HCT116 (cell line): ENCODE data around the gene SRI. TPM values are rescaled to one million over a fixed set of nuclear protein-coding genes. Genes with fewer than 3 reads are reported as not detected.
"Not testable (repeated sequence)": the region's sequence is repeated elsewhere in the genome, so short reads cannot be mapped to it uniquely, and the experiment has no call there.

Experiments
- ATAC-seq: fragments of 200-7000 bp; cut with Tn5 transposase; 2 replicates; pipeline ENCODE4 v1.9.1; 2020; ENCODE audit warnings: mild to moderate bottlenecking, moderate library complexity
- BruUV-seq: library from RNA; stranded (reverse); fragments of 400-500 nt; replicated peaks from 2 replicates; lab custom pipeline; 2021; lab: Mats Ljungman, UMichigan
- CTCF ChIA-PET: fragments of 300-600 bp; sonication (Branson Sonifier 250); formaldehyde crosslinking; loops from one replicate; lab custom pipeline; 2021; ENCODE audit warnings: antibody characterized with exemption; lab: Charles Lee
- POLR2A ChIA-PET: fragments of 300-600, 350-600 bp; sonication (Branson Sonifier 250); formaldehyde crosslinking; loops from one replicate; lab custom pipeline; 2021; ENCODE audit warnings: antibody characterized with exemption; lab: Charles Lee
- RAD21 ChIA-PET, 2 experiments: fragments of 300-600 bp; sonication (Branson Sonifier 250); formaldehyde crosslinking; loops; one replicate each; lab custom pipeline; 2023; ENCODE audit warnings: low total read pairs in 2 of 2; ENCODE audit not compliant: uncharacterized antibody in 2 of 2, unreplicated experiment in 2 of 2, low non-redundant PET in 1 of 2; lab: Charles Lee
- DNase-seq: peaks from one replicate; pipeline ENCODE4 v3.0.0-alpha.2; 2010; ENCODE audit warnings: low read depth, low spot score
- H2AFZ ChIP-seq: fragments of 200-600 bp; shearing (Covaris generic), sonication (generic); 2 replicates; pipeline ENCODE4 v1.6.1; 2017; ENCODE audit warnings: low read depth, mixed run types, mixed read lengths, antibody characterized with exemption, low read length; ENCODE audit not compliant: poor library complexity, severe bottlenecking
- H3K27ac ChIP-seq: 2 replicates; pipeline ENCODE4 v1.5.1; 2012; ENCODE audit warnings: low read depth, low read length
- H3K27me3 ChIP-seq: fragments of 200-600 bp; sonication (generic); 2 replicates; pipeline ENCODE4 v1.6.1; 2016; ENCODE audit warnings: mixed run types, low read length, mixed read lengths; ENCODE audit not compliant: insufficient read depth
- H3K36me3 ChIP-seq, 2 experiments: fragments of 200-500 bp in 1 of 2; fragments of 200-600 bp in 1 of 2; sonication (Bioruptor generic) in 1 of 2; sonication (generic) in 1 of 2; 2 replicates each; pipeline versions ENCODE4 v1.5.1 to v1.6.1; 2014 to 2016; ENCODE audit warnings: low read length in 2 of 2, inconsistent platforms in 1 of 2, mixed read lengths in 1 of 2, mixed run types in 1 of 2; ENCODE audit not compliant: insufficient read depth in 2 of 2, control insufficient read depth in 1 of 2
- H3K4me1 ChIP-seq, 2 experiments: fragments of 200-600 bp in 1 of 2; sonication (generic) in 1 of 2; 2 replicates each; pipeline versions ENCODE4 v1.5.1 to v1.6.1; 2012 to 2017; ENCODE audit warnings: low read length in 2 of 2, inconsistent platforms in 1 of 2, mild to moderate bottlenecking in 1 of 2, mixed read lengths in 1 of 2, mixed run types in 1 of 2, moderate library complexity in 1 of 2; ENCODE audit not compliant: insufficient read depth in 2 of 2, control insufficient read depth in 1 of 2
- H3K4me2 ChIP-seq: fragments of 200-600 bp; sonication (generic); 2 replicates; pipeline ENCODE4 v1.6.1; 2017; ENCODE audit warnings: mixed run types, low read length, mixed read lengths
- H3K4me3 ChIP-seq, 2 experiments: fragments of 200-600 bp in 1 of 2; sonication (generic) in 1 of 2; replicated peaks in 1 of 2; 2 replicates each; pipeline ENCODE4 v1.5.1; 2011 to 2016; ENCODE audit warnings: low read length in 2 of 2, control low read depth in 1 of 2, low read depth in 1 of 2, mild to moderate bottlenecking in 1 of 2, mixed read lengths in 1 of 2, mixed run types in 1 of 2
- H3K79me2 ChIP-seq: fragments of 200-600 bp; sonication (generic); 2 replicates; pipeline ENCODE4 v1.6.1; 2017; ENCODE audit warnings: mild to moderate bottlenecking, mixed run types, low read length, moderate library complexity, mixed read lengths; ENCODE audit not compliant: insufficient read depth
- H3K9ac ChIP-seq: fragments of 200-600 bp; sonication (generic); 2 replicates; pipeline ENCODE4 v1.6.1; 2016; ENCODE audit warnings: low read length, mixed read lengths
- H3K9me2 ChIP-seq: fragments of 200-600 bp; sonication (generic), shearing (Covaris generic); 2 replicates; pipeline ENCODE4 v1.6.1; 2017; ENCODE audit warnings: mixed run types, mild to moderate bottlenecking, moderate library complexity; ENCODE audit not compliant: insufficient read depth
- H3K9me3 ChIP-seq, 2 experiments: fragments of 200-500 bp in 1 of 2; fragments of 200-600 bp in 1 of 2; sonication (Bioruptor generic) in 1 of 2; sonication (generic) in 1 of 2; 2 replicates each; pipeline ENCODE4 v1.6.1; 2014 to 2017; ENCODE audit warnings: low read length in 2 of 2, mixed read lengths in 2 of 2, inconsistent platforms in 1 of 2, low read depth in 1 of 2, mild to moderate bottlenecking in 1 of 2, mixed run types in 1 of 2, moderate library complexity in 1 of 2; ENCODE audit not compliant: control insufficient read depth in 1 of 2, insufficient read depth in 1 of 2
- H4K20me1 ChIP-seq: fragments of 200-600 bp; sonication (generic), shearing (Covaris generic); 2 replicates; pipeline ENCODE4 v1.6.1; 2017; ENCODE audit warnings: mixed run types, mild to moderate bottlenecking, moderate library complexity; ENCODE audit not compliant: insufficient read depth
- CEBPB ChIP-seq: IDR thresholded peaks from 2 replicates; pipeline ENCODE4 v1.6.1; 2012; ENCODE audit warnings: low read depth
- CTCF ChIP-seq, 3 experiments: fragments of 200-600 bp in 1 of 3; sonication (generic) in 1 of 3; IDR thresholded peaks in 2 of 3; conservative IDR thresholded peaks in 1 of 3; 2 replicates each; pipeline ENCODE4 v1.5.1; 2012 to 2017; ENCODE audit warnings: low read depth in 2 of 3, low read length in 2 of 3, antibody characterized with exemption in 1 of 3, borderline replicate concordance in 1 of 3, control low read depth in 1 of 3, mild to moderate bottlenecking in 1 of 3, mixed read lengths in 1 of 3, mixed run types in 1 of 3, moderate library complexity in 1 of 3; ENCODE audit not compliant: insufficient read depth in 1 of 3
- ELF1 ChIP-seq: IDR thresholded peaks from 2 replicates; pipeline ENCODE4 v1.6.1; 2012; ENCODE audit warnings: low read depth, borderline replicate concordance
- EZH2 ChIP-seq: fragments of 200-600 bp; sonication (generic); IDR thresholded peaks from 2 replicates; pipeline ENCODE4 v1.6.1; 2017; ENCODE audit warnings: antibody characterized with exemption, mixed run types
- FOSL1 ChIP-seq: IDR thresholded peaks from 2 replicates; pipeline ENCODE4 v1.6.1; 2012; ENCODE audit warnings: low read depth
- POLR2A ChIP-seq: IDR thresholded peaks from 2 replicates; pipeline ENCODE4 v1.7.0; 2011; ENCODE audit warnings: borderline replicate concordance; ENCODE audit not compliant: insufficient read depth, insufficient read length; ENCODE audit errors: extremely low read depth
- RAD21 ChIP-seq: IDR thresholded peaks from 2 replicates; pipeline ENCODE4 v1.6.1; 2012; ENCODE audit warnings: low read depth, mild to moderate bottlenecking
- YY1 ChIP-seq: IDR thresholded peaks from 2 replicates; pipeline ENCODE4 v1.6.1; 2011; ENCODE audit warnings: low read length, low read depth, moderate library complexity, mild to moderate bottlenecking; ENCODE audit not compliant: insufficient replicate concordance; ENCODE audit errors: extremely low read depth
- ZFX ChIP-seq: fragments of 450-650 bp; IDR thresholded peaks from 2 replicates; pipeline ENCODE4 v1.6.1; 2017
- ZNF274 ChIP-seq: fragments of 200-500 bp; sonication (Bioruptor generic); IDR thresholded peaks from 2 replicates; pipeline ENCODE4 v1.6.1; 2014; ENCODE audit warnings: mild to moderate bottlenecking, low read depth, low read length, inconsistent platforms
- intact Hi-C: fragments of 100-400 bp; cut with micrococcal nuclease; formaldehyde crosslinking; loops from 2 replicates; pipeline ENCODE4 v1.10.0; 2022
- total RNA-seq: library from RNA; stranded (reverse); gene quantifications from one replicate; pipeline ENCODE4 v1.2.1, GENCODE V29; 2021; ENCODE audit not compliant: unreplicated experiment
- TF ChIP-seq, protein P1 (sequence below): IDR thresholded peaks from 2 replicates; pipeline ENCODE4 v1.6.1; 2012; ENCODE audit warnings: low read depth
- TF ChIP-seq, protein P2 (sequence below): IDR thresholded peaks from 2 replicates; pipeline ENCODE4 v1.6.1; 2012

Gene SRI
- total RNA-seq, 1 experiment from 2014 or later = 114 TPM

DNA sequence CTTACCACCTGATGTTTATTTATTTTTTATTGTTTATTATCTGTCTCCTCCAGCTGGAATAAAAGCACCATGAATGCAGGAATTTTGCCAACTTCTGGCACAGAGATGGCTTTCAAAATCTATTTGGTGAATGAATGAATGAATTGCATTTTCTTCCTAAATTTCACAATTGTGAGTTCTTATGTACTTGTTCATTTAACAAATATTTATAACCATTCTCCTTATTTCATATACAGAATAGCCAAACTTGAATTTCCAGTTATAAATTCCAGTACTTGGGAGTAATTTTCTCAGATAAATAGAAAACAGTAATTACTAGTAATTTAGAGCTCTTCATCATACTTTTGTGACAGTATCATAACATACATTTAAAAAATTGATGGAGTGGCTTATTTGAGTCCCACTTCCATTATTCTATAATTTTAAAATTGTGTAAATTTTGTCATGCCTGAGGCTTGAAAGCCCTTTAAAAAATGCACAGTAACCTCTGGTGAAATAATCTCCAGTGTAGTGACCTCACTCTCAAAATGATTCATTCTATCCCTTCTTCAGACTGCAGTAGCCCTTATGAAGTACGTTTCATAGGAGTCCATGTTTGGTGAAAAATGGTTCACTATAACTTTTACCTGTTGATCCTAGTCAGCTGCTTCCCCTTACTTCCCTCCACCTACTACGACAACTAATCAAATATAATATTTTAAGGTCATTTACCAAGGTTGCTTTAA, 40.0 kb upstream of the SRI start:
- H3K27me3 ChIP-seq = no peaks in the 10 kb centered on the region
- DNase-seq (no peak), ATAC-seq (no peak)
- no peaks in the 10 kb centered on the region for H3K9me2 ChIP-seq
- intact Hi-C loops = no loop called here
- POLR2A ChIA-PET = no interaction called here
- CTCF ChIA-PET = interaction anchor here (0.6 kb wide), 1 partner anchor 26 kb away, joined by 3 read pairs; no protein-coding TSS in a partner anchor
- H4K20me1 ChIP-seq = no peaks in the 10 kb centered on the region
- no peak overlapping the region for H3K9ac ChIP-seq
- no peak overlapping the region for H3K27ac ChIP-seq
- TF ChIP-seq, protein P1, sequence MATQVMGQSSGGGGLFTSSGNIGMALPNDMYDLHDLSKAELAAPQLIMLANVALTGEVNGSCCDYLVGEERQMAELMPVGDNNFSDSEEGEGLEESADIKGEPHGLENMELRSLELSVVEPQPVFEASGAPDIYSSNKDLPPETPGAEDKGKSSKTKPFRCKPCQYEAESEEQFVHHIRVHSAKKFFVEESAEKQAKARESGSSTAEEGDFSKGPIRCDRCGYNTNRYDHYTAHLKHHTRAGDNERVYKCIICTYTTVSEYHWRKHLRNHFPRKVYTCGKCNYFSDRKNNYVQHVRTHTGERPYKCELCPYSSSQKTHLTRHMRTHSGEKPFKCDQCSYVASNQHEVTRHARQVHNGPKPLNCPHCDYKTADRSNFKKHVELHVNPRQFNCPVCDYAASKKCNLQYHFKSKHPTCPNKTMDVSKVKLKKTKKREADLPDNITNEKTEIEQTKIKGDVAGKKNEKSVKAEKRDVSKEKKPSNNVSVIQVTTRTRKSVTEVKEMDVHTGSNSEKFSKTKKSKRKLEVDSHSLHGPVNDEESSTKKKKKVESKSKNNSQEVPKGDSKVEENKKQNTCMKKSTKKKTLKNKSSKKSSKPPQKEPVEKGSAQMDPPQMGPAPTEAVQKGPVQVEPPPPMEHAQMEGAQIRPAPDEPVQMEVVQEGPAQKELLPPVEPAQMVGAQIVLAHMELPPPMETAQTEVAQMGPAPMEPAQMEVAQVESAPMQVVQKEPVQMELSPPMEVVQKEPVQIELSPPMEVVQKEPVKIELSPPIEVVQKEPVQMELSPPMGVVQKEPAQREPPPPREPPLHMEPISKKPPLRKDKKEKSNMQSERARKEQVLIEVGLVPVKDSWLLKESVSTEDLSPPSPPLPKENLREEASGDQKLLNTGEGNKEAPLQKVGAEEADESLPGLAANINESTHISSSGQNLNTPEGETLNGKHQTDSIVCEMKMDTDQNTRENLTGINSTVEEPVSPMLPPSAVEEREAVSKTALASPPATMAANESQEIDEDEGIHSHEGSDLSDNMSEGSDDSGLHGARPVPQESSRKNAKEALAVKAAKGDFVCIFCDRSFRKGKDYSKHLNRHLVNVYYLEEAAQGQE = no peak
- TF ChIP-seq FOSL1 (no peak), YY1 (no peak), RAD21 (no peak), CTCF (IDR thresholded peaks at IDR 0.05 in 2 of 3, conservative IDR thresholded peaks at IDR 0.05 in 1 of 3; ENCODE audit: borderline replicate concordance in 1 of 3, insufficient read depth in 1 of 3, low read depth in 2 of 3, low read length in 2 of 3) (no peak), ELF1 (no peak), POLR2A (no peak), ZNF274 (no peak), CEBPB (no peak), EZH2 (no peak), ZFX (no peak)
- TF ChIP-seq, protein P2, sequence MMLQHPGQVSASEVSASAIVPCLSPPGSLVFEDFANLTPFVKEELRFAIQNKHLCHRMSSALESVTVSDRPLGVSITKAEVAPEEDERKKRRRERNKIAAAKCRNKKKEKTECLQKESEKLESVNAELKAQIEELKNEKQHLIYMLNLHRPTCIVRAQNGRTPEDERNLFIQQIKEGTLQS = no peak
- H2AFZ ChIP-seq = no peak overlapping the region
- no peaks in the 10 kb centered on the region for H3K36me3 ChIP-seq
- H3K79me2 ChIP-seq = no peaks in the 10 kb centered on the region
- RAD21 ChIA-PET = no interaction called here
- no peak overlapping the region for H3K4me3 ChIP-seq
- no TSS peak for BruUV-seq
- H3K4me1 ChIP-seq = peaks cover 0 to 8% of the 10 kb centered on the region in 2 experiments; a peak in 2 of 4 replicates
- H3K4me2 ChIP-seq = no peak overlapping the region
- no peaks in the 10 kb centered on the region for H3K9me3 ChIP-seq

- CTCF ChIA-PET, H3K27ac ChIP-seq, intact Hi-C loops, H3K79me2 ChIP-seq, H3K9me3 ChIP-seq, POLR2A ChIA-PET, H3K27me3 ChIP-seq, ATAC-seq, H3K9ac ChIP-seq, RAD21 ChIA-PET, H3K36me3 ChIP-seq, H3K4me3 ChIP-seq, BruUV-seq, H2AFZ ChIP-seq, DNase-seq, H4K20me1 ChIP-seq, H3K9me2 ChIP-seq, H3K4me2 ChIP-seq: not testable (repeated sequence)
- H3K4me1 ChIP-seq = peaks cover 0 to 14% of the 10 kb centered on the region in 2 experiments; a peak in 2 of 4 replicates
Observed at GRCh38 chr7:88258296-88258695, 38.5 kb upstream of the SRI start.
